Common myeloid progenitor, CD34-positive (primary cell): Measurements from ENCODE around the gene TOM1L2.

Source experiments
- CTCF ChIA-PET: fragments of 350-600 bp; sonication (Branson Sonifier 250); formaldehyde crosslinking; loops from one replicate; lab custom pipeline; 2021; ENCODE audit warnings: antibody characterized with exemption; lab: Charles Lee
- POLR2A ChIA-PET: fragments of 350-600 bp; sonication (Branson Sonifier 250); formaldehyde crosslinking; loops from one replicate; lab custom pipeline; 2021; ENCODE audit warnings: antibody characterized with exemption; lab: Charles Lee
- DNase-seq, 3 donors: peaks; one replicate each; pipeline versions ENCODE4 v3.0.0 to v3.0.0-alpha.2; 2013
- H3K27ac ChIP-seq, 2 experiments: 1 replicate in 1 of 2; 2 replicates in 1 of 2; pipeline ENCODE4 v1.7.0; 2013; ENCODE audit warnings: inconsistent platforms in 2 of 2, low read length in 2 of 2, mild to moderate bottlenecking in 2 of 2, low read depth in 1 of 2, moderate library complexity in 1 of 2; ENCODE audit not compliant: severe bottlenecking in 2 of 2, insufficient read depth in 1 of 2, poor library complexity in 1 of 2
- H3K27me3 ChIP-seq, 5 experiments: replicated peaks in 2 of 5; 1 replicate in 3 of 5; 2 replicates in 2 of 5; pipeline versions ENCODE4 v1.6.1 to v1.7.0; 2013; ENCODE audit warnings: low read length in 4 of 5, mild to moderate bottlenecking in 2 of 5, moderate library complexity in 2 of 5, inconsistent platforms in 1 of 5; ENCODE audit not compliant: insufficient read depth in 5 of 5, control insufficient read depth in 4 of 5
- H3K36me3 ChIP-seq, 4 experiments: 1 replicate in 2 of 4; 2 replicates in 2 of 4; pipeline versions ENCODE4 v1.6.1 to v1.7.0; 2013; ENCODE audit warnings: low read length in 3 of 4, control low read depth in 1 of 4, mild to moderate bottlenecking in 1 of 4; ENCODE audit not compliant: control insufficient read depth in 4 of 4, insufficient read depth in 4 of 4
- H3K4me1 ChIP-seq, 4 experiments: 1 replicate in 3 of 4; 2 replicates in 1 of 4; pipeline versions ENCODE4 v1.6.1 to v1.7.1; 2013; ENCODE audit warnings: low read length in 3 of 4, mild to moderate bottlenecking in 3 of 4, control low read depth in 1 of 4, inconsistent platforms in 1 of 4, moderate library complexity in 1 of 4; ENCODE audit not compliant: control insufficient read depth in 4 of 4, insufficient read depth in 4 of 4; ENCODE audit errors: control extremely low read depth in 1 of 4
- H3K4me3 ChIP-seq, 7 experiments: 1 replicate in 4 of 7; 2 replicates in 3 of 7; pipeline versions ENCODE4 v1.5.1 to v1.7.0; 2013; ENCODE audit warnings: mild to moderate bottlenecking in 7 of 7, low read length in 6 of 7, moderate library complexity in 6 of 7, inconsistent platforms in 2 of 7, low read depth in 2 of 7, control low read depth in 1 of 7; ENCODE audit not compliant: insufficient read depth in 4 of 7, control insufficient read depth in 1 of 7; ENCODE audit errors: extremely low read depth in 1 of 7
- H3K9me3 ChIP-seq, 5 experiments: 1 replicate in 4 of 5; 2 replicates in 1 of 5; pipeline versions ENCODE4 v1.6.1 to v1.7.1; 2013; ENCODE audit warnings: low read length in 4 of 5, mild to moderate bottlenecking in 2 of 5, inconsistent platforms in 1 of 5, low read depth in 1 of 5, moderate library complexity in 1 of 5; ENCODE audit not compliant: control insufficient read depth in 4 of 5, insufficient read depth in 2 of 5; ENCODE audit errors: control extremely low read depth in 1 of 5
- WGBS: methylation state at CpG from one replicate; pipeline ENCODE4 v1.1.5; 2013; ENCODE audit not compliant: insufficient coverage; 5-methylcytosine and 5-hydroxymethylcytosine counted together

The TOM1L2 gene

DNA sequence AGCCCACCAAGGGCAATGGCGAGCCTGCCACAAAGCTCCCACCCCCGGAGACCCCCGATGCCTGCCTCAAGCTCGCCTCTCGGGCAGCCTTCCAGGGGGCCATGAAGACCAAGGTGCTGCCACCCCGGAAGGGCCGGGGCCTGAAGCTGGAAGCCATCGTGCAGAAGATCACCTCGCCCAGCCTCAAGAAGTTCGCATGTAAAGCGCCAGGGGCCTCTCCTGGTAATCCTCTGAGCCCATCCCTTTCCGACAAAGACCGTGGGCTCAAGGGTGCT is 175.5 kb downstream of the TOM1L2 start:
- no peaks in the 10 kb centered on the region for H3K27me3 ChIP-seq
- peaks cover 6 to 87% (median 59%) of the 10 kb centered on the region in 4 experiments for H3K36me3 ChIP-seq
- DNase-seq, result no peak
- ChIA-PET CTCF (interaction anchor here (1.1 kb wide), 1 partner anchor 15 kb away, joined by 7 read pairs; no protein-coding TSS in a partner anchor), POLR2A (no interaction called here)
- H3K4me3 ChIP-seq, result no peak overlapping the region
- H3K4me1 ChIP-seq, result peaks cover 0 to 24% (median 20%) of the 10 kb centered on the region in 4 experiments
- H3K9me3 ChIP-seq, result no peaks in the 10 kb centered on the region
- no peak overlapping the region for H3K27ac ChIP-seq
- 94% methylated on average over 12 of the region's 13 CpGs for WGBS

DNA sequence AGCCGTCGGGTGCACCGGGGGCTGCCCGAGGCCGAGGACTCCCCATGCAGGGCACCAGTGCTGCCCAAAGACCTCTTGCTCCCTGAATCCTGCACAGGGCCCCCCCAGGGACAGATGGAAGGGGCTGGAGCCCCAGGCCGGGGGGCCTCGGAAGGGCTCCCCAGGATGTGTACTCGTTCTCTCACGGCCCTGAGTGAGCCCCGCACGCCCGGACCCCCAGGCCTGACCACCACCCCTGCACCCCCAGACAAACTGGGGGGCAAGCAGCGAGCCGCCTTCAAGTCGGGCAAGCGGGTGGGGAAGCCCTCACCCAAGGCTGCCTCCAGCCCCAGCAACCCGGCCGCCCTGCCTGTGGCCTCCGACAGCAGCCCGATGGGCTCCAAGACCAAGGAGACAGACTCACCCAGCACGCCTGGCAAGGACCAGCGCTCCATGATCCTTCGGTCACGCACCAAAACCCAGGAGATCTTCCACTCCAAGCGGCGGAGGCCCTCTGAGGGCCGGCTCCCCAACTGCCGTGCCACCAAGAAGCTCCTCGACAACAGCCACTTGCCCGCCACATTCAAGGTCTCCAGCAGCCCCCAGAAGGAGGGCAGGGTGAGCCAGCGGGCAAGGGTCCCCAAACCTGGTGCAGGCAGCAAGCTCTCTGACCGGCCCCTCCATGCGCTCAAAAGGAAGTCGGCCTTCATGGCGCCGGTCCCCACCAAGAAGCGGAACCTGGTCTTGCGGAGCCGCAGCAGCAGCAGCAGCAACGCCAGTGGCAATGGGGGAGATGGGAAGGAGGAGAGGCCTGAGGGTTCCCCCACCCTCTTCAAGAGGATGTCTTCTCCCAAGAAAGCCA is 176.0 kb downstream of the TOM1L2 start:
- peaks cover 6 to 82% (median 57%) of the 10 kb centered on the region in 4 experiments for H3K36me3 ChIP-seq
- 97% methylated on average over 36 of the region's 40 CpGs for WGBS
- H3K9me3 ChIP-seq, result no peaks in the 10 kb centered on the region
- H3K4me3 ChIP-seq, result no peak overlapping the region
- POLR2A ChIA-PET, result no interaction called here
- DNase-seq, result no peak
- H3K27ac ChIP-seq, result no peak overlapping the region
- no peaks in the 10 kb centered on the region for H3K27me3 ChIP-seq
- CTCF ChIA-PET, result interaction anchor here (1.1 to 1.4 kb wide), 3 partner anchors 11 to 16 kb away, joined by 3 to 7 read pairs (median 5); no protein-coding TSS in a partner anchor
- H3K4me1 ChIP-seq, result peaks cover 0 to 29% (median 25%) of the 10 kb centered on the region in 4 experiments

DNA sequence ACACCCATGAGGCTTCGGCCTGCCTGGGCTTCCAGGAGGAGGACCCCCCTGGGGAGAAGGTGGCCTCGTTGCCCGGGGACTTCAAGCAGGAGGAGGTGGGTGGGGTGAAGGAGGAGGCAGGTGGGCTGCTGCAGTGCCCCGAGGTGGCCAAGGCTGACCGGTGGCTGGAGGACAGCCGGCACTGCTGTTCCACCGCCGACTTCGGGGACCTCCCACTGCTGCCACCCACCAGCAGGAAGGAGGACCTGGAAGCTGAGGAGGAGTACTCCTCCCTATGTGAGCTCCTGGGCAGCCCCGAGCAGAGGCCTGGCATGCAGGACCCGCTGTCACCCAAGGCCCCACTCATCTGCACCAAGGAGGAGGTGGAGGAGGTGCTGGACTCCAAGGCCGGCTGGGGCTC is 176.9 kb downstream of the TOM1L2 start:
- DNase-seq, result no peak
- 97% methylated on average over 12 of the region's 12 CpGs for WGBS
- Histone ChIP-seq H3K27ac (no peak overlapping the region), H3K4me3 (no peak overlapping the region), H3K27me3 (no peaks in the 10 kb centered on the region), H3K36me3 (peaks cover 6 to 74% (median 53%) of the 10 kb centered on the region in 4 experiments), H3K4me1 (peaks cover 0 to 33% (median 31%) of the 10 kb centered on the region in 4 experiments), H3K9me3 (no peaks in the 10 kb centered on the region)
- ChIA-PET CTCF (interaction anchor here (0.8 to 1.4 kb wide), 6 partner anchors 10 to 115 kb away, joined by 3 to 5 read pairs (median 3); no protein-coding TSS in a partner anchor), POLR2A (interaction anchor here (1.0 kb wide), 1 partner anchor 112 kb away, joined by 6 read pairs; no protein-coding TSS in a partner anchor)

DNA sequence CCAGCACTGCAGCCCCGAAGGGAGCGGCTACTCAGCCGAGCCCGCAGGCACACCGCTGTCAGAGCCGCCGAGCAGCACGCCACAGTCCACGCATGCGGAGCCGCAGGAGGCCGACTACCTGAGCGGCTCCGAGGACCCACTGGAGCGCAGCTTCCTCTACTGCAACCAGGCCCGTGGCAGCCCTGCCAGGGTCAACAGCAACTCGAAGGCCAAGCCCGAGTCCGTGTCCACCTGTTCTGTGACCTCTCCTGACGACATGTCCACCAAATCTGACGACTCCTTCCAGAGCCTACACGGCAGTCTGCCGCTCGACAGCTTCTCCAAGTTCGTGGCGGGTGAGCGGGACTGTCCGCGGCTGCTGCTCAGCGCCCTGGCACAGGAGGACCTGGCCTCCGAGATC is 177.8 kb downstream of the TOM1L2 start:
- Histone ChIP-seq H3K36me3 (peaks cover 6 to 66% (median 49%) of the 10 kb centered on the region in 4 experiments), H3K4me1 (peaks cover 0 to 38% (median 34%) of the 10 kb centered on the region in 4 experiments), H3K4me3 (no peak overlapping the region), H3K9me3 (no peaks in the 10 kb centered on the region), H3K27me3 (no peaks in the 10 kb centered on the region), H3K27ac (no peak overlapping the region)
- POLR2A ChIA-PET, result interaction anchor here (1.0 kb wide), 1 partner anchor 111 kb away, joined by 6 read pairs; no protein-coding TSS in a partner anchor
- CTCF ChIA-PET, result interaction anchor here (0.8 to 1.6 kb wide), 9 partner anchors 9 to 115 kb away, joined by 3 to 6 read pairs (median 3); no protein-coding TSS in a partner anchor
- 98% methylated on average over 31 of the region's 31 CpGs for WGBS
- no peak for DNase-seq
